Measurements from ENCODE around the gene MIB2.
"Not testable (repeated sequence)": the region's sequence is repeated elsewhere in the genome, so short reads cannot be mapped to it uniquely, and the experiment has no call there.

Gene MIB2

GRCh38 chr1:1662830-1663560, 47.7 kb downstream of the MIB2 start:
- DNase-seq: not testable (repeated sequence)

GRCh38 chr1:1664318-1664717, 49.0 kb downstream of the MIB2 start:
- not testable (repeated sequence) for DNase-seq

- no peak for DNase-seq
Measured at GRCh38 chr1:1664941-1665814, 49.9 kb downstream of the MIB2 start.

GRCh38 chr1:1665815-1666251, 50.5 kb downstream of the MIB2 start:
- DNase-seq: no peak

GRCh38 chr1:1666526-1666925, 51.2 kb downstream of the MIB2 start:
- DNase-seq: no peak

GRCh38 chr1:1669468-1670440, 54.5 kb downstream of the MIB2 start:
- no peak for DNase-seq

GRCh38 chr1:1670866-1671265, 55.6 kb downstream of the MIB2 start:
- DNase-seq: no peak

GRCh38 chr1:1671365-1672119, 56.2 kb downstream of the MIB2 start:
- no peak for DNase-seq

- DNase-seq: no peak
Measured at GRCh38 chr1:1672181-1672965, 57.1 kb downstream of the MIB2 start.

- not testable (repeated sequence) for DNase-seq
Measured at GRCh38 chr1:1674806-1675205, 59.5 kb downstream of the MIB2 start.

- DNase-seq: not testable (repeated sequence)
Measured at GRCh38 chr1:1675218-1675617, 59.9 kb downstream of the MIB2 start.

GRCh38 chr1:1676087-1676486, 60.8 kb downstream of the MIB2 start:
- not testable (repeated sequence) for DNase-seq

- DNase-seq: no peak
Measured at GRCh38 chr1:1677718-1678580, 62.6 kb downstream of the MIB2 start.

- no peak for DNase-seq
Measured at GRCh38 chr1:1678581-1679380, 63.5 kb downstream of the MIB2 start.
